SK-N-SH treated with all-trans-retinoic acid at 6 μM for 48 hours (cell line): Measurements from ENCODE around the gene HK2.

Source experiments
- ARNTL ChIP-seq: fragments of 450-650 bp; formaldehyde crosslinking; IDR thresholded peaks from 2 replicates; pipeline ENCODE4 v1.5.0; 2020; ENCODE audit warnings: low read depth, mild to moderate bottlenecking, moderate library complexity, borderline replicate concordance
- BACH2 ChIP-seq: fragments of 250-450 bp; sonication (Bioruptor Pico); IDR thresholded peaks from 2 replicates; pipeline ENCODE4 v1.9.0; 2021; ENCODE audit warnings: mild to moderate bottlenecking, borderline replicate concordance
- CREB5 ChIP-seq: fragments of 250-450 bp; sonication (Bioruptor Pico); IDR thresholded peaks from 2 replicates; pipeline ENCODE4 v1.5.1; 2020; ENCODE audit warnings: low read depth, mild to moderate bottlenecking, moderate library complexity
- CSDC2 ChIP-seq: fragments of 250-450 bp; sonication (Bioruptor Pico); IDR thresholded peaks from 2 replicates; pipeline ENCODE4 v1.5.0; 2020; ENCODE audit warnings: mild to moderate bottlenecking, moderate library complexity
- GLIS3 ChIP-seq: fragments of 250-450 bp; sonication (Bioruptor Pico); IDR thresholded peaks from 2 replicates; pipeline ENCODE4 v1.5.0; 2020; ENCODE audit warnings: mild to moderate bottlenecking, moderate library complexity
- ISL1 ChIP-seq: fragments of 250-450 bp; sonication (Bioruptor Pico); IDR thresholded peaks from 2 replicates; pipeline ENCODE4 v2.1.2; 2022; ENCODE audit warnings: mild to moderate bottlenecking, moderate library complexity
- PATZ1 ChIP-seq: fragments of 250-450 bp; sonication (Bioruptor Pico); IDR thresholded peaks from 2 replicates; pipeline ENCODE4 v1.8.0; 2020; ENCODE audit warnings: mild to moderate bottlenecking, moderate library complexity, borderline replicate concordance
- RARB ChIP-seq: fragments of 250-450 bp; sonication (Bioruptor Pico); IDR thresholded peaks from 2 replicates; pipeline ENCODE4 v1.8.0; 2021; ENCODE audit warnings: mild to moderate bottlenecking, moderate library complexity
- SNAI2 ChIP-seq: fragments of 250-450 bp; sonication (Bioruptor Pico); IDR thresholded peaks from 2 replicates; pipeline ENCODE4 v1.5.0; 2020; ENCODE audit warnings: mild to moderate bottlenecking, moderate library complexity
- TCF4 ChIP-seq: fragments of 250-450 bp; sonication (Bioruptor Pico); IDR thresholded peaks from 2 replicates; pipeline ENCODE4 v1.8.0; 2021; ENCODE audit warnings: mild to moderate bottlenecking, moderate library complexity, borderline replicate concordance
- ZFP3 ChIP-seq: fragments of 250-450 bp; sonication (Bioruptor Pico); IDR thresholded peaks from 2 replicates; pipeline ENCODE4 v1.5.0; 2020; ENCODE audit warnings: mild to moderate bottlenecking, moderate library complexity
- ZFP30 ChIP-seq: fragments of 450-650 bp; formaldehyde crosslinking; IDR thresholded peaks from 2 replicates; pipeline ENCODE4 v1.5.0; 2022; ENCODE audit warnings: mild to moderate bottlenecking, moderate library complexity
- ZNF565 ChIP-seq: fragments of 450-650 bp; formaldehyde crosslinking; conservative IDR thresholded peaks from 2 replicates; pipeline ENCODE4 v1.5.0; 2020; ENCODE audit warnings: low read depth, mild to moderate bottlenecking, moderate library complexity
- TF ChIP-seq, protein P1 (sequence below): fragments of 250-450 bp; sonication (Bioruptor Pico); IDR thresholded peaks from 2 replicates; pipeline ENCODE4 v1.5.0; 2020; ENCODE audit warnings: mild to moderate bottlenecking, moderate library complexity

DNA sequence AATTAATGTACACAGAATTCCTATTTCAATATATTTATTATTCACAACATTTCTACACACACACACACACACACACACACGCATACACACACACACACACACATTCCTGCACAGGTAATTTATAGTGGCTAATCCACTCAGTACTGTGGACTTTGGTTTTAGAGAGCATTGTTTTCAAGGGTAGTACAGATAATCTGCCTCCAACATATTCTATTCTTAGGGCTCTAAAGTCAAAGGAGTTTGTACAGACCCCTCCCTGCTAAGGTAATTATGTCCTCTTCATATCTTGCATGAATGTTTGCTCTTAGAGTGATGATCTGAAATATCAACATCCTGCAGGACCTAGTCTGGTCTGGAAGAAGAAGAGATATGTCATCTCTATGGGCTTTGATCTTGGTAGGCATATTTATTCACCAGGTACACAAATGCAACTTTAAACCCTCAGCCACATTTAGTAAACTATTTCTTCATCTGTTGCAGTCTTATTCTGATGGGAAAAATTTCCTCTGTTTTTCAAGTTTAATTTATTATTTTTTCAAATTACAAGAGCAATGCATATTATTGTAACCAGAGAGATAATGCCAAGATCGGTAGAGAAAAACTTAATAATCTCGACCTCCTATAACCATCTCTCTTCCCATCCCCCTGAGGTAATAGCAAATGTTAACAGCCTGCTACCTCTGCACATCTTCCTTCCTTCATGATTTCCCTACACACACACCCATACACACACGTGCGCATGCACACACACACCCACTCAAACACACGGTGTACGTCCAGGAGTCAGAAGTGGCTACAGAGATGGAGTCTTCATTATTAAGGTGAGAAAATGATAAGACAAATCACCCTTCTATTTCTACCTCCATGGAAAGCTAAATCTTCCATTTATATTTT lies 106.2 kb downstream of the HK2 start:
- TF ChIP-seq ISL1 (CRISPR knock-in tag) (no peak), ARNTL (CRISPR knock-in tag) (no peak), PATZ1 (CRISPR knock-in tag) (no peak), RARB (CRISPR knock-in tag) (no peak), GLIS3 (CRISPR knock-in tag) (no peak), TCF4 (CRISPR knock-in tag) (no peak), CREB5 (CRISPR knock-in tag) (no peak), SNAI2 (CRISPR knock-in tag) (no peak), ZNF565 (CRISPR knock-in tag) (no peak), CSDC2 (CRISPR knock-in tag) (no peak), BACH2 (CRISPR knock-in tag) (no peak), ZFP3 (CRISPR knock-in tag) (no peak), ZFP30 (CRISPR knock-in tag) (no peak)
- TF ChIP-seq, protein P1, sequence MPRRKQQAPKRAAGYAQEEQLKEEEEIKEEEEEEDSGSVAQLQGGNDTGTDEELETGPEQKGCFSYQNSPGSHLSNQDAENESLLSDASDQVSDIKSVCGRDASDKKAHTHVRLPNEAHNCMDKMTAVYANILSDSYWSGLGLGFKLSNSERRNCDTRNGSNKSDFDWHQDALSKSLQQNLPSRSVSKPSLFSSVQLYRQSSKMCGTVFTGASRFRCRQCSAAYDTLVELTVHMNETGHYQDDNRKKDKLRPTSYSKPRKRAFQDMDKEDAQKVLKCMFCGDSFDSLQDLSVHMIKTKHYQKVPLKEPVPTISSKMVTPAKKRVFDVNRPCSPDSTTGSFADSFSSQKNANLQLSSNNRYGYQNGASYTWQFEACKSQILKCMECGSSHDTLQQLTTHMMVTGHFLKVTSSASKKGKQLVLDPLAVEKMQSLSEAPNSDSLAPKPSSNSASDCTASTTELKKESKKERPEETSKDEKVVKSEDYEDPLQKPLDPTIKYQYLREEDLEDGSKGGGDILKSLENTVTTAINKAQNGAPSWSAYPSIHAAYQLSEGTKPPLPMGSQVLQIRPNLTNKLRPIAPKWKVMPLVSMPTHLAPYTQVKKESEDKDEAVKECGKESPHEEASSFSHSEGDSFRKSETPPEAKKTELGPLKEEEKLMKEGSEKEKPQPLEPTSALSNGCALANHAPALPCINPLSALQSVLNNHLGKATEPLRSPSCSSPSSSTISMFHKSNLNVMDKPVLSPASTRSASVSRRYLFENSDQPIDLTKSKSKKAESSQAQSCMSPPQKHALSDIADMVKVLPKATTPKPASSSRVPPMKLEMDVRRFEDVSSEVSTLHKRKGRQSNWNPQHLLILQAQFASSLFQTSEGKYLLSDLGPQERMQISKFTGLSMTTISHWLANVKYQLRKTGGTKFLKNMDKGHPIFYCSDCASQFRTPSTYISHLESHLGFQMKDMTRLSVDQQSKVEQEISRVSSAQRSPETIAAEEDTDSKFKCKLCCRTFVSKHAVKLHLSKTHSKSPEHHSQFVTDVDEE (CRISPR knock-in tag), result no peak
